Left ventricle myocardium inferior (tissue), 1 donor: ENCODE data around the gene C1orf167. TPM values are rescaled to one million over a fixed set of nuclear protein-coding genes. Genes with fewer than 3 reads are reported as not detected.

ENCODE experiments used
- DNase-seq: peaks from one replicate; pipeline ENCODE4 v3.0.0-alpha.2; 2020
- H3K27ac ChIP-seq: fragments of 200-600 bp; replicated peaks from 2 replicates; pipeline ENCODE4 v1.8.0; 2021
- H3K27me3 ChIP-seq: fragments of 200-600 bp; 2 replicates; pipeline ENCODE4 v1.8.0; 2021; ENCODE audit warnings: low read depth
- H3K36me3 ChIP-seq: fragments of 200-600 bp; 2 replicates; pipeline ENCODE4 v1.8.0; 2021
- H3K4me1 ChIP-seq: fragments of 200-600 bp; 2 replicates; pipeline ENCODE4 v1.8.0; 2021
- H3K4me3 ChIP-seq: fragments of 200-600 bp; 2 replicates; pipeline ENCODE4 v1.8.0; 2021; ENCODE audit warnings: mild to moderate bottlenecking, moderate library complexity
- H3K9me3 ChIP-seq: fragments of 200-600 bp; replicated peaks from 2 replicates; pipeline ENCODE4 v1.8.0; 2021
- intact Hi-C: fragments of 100-400 bp; cut with micrococcal nuclease; formaldehyde crosslinking; loops from one replicate; pipeline ENCODE4 v1.11.0; 2022
- total RNA-seq: library from RNA; stranded (reverse); fragmentation: NEBNext Ultra II Directional; extraction: Animal tissue kit (Norgen Biotek cat#: 25700); gene quantifications from one replicate; pipeline ENCODE4 v1.2.1, GENCODE V29; 2021
- TF ChIP-seq, protein P1 (sequence below): fragments of 200-600 bp; IDR thresholded peaks from 2 replicates; pipeline ENCODE4 v1.8.0; 2021; ENCODE audit warnings: antibody characterized with exemption, mild to moderate bottlenecking, borderline replicate concordance
- donor health status: DM: no; HTN: yes; CAD: no; lungs with severe emphysema.

Gene C1orf167
- total RNA-seq, 1 donor from 2014 or later: 2.5 TPM

DNA sequence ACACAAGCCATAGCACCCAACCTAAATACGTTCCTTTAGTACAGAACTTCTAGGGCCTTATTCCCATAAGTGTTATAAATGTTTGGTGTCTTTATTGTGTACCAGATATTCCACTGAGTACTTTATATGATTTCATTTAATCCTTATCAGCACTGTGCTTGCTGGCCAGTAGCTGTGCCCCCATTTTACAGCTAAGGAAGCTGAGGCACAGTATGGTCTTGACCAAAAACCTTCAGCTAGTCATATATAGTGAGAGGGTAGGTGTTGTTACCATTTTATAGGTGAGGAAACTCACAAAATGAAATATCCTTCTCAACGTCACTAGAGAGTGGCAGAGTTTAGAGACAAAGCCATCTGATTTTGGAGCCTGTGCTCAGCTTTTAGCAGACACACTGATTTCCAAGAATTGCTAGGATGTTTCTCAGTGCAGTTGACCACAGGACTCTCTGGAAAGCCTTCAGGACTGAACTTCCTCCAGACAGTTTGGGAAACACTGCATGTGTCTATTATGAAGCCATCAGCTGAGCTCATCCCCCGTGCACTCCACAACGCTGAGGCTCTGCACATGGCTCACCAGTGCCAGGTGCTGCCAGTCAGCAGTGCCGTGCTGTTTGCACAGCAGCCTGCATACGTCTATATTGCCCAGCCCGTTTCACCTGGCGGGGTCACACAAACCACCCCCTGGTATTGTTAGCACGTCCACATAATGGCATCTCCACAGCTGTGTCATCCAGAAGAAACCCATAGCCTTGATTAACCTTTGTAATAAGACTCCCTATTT lies 70.1 kb downstream of the C1orf167 start:
- H3K27me3 ChIP-seq: no peaks in the 10 kb centered on the region
- H3K36me3 ChIP-seq: peaks cover 97% of the 10 kb centered on the region
- no peak overlapping the region for H3K4me3 ChIP-seq
- intact Hi-C loops: no loop called here
- H3K9me3 ChIP-seq: no peaks in the 10 kb centered on the region
- TF ChIP-seq, protein P1, sequence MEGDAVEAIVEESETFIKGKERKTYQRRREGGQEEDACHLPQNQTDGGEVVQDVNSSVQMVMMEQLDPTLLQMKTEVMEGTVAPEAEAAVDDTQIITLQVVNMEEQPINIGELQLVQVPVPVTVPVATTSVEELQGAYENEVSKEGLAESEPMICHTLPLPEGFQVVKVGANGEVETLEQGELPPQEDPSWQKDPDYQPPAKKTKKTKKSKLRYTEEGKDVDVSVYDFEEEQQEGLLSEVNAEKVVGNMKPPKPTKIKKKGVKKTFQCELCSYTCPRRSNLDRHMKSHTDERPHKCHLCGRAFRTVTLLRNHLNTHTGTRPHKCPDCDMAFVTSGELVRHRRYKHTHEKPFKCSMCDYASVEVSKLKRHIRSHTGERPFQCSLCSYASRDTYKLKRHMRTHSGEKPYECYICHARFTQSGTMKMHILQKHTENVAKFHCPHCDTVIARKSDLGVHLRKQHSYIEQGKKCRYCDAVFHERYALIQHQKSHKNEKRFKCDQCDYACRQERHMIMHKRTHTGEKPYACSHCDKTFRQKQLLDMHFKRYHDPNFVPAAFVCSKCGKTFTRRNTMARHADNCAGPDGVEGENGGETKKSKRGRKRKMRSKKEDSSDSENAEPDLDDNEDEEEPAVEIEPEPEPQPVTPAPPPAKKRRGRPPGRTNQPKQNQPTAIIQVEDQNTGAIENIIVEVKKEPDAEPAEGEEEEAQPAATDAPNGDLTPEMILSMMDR: no peak
- DNase-seq: no peak
- H3K27ac ChIP-seq: no peak overlapping the region
- no peaks in the 10 kb centered on the region for H3K4me1 ChIP-seq

- H3K4me1 ChIP-seq: no peaks in the 10 kb centered on the region
- intact Hi-C loops: no loop called here
- no peaks in the 10 kb centered on the region for H3K9me3 ChIP-seq
- H3K27me3 ChIP-seq: no peaks in the 10 kb centered on the region
- H3K4me3 ChIP-seq: no peak overlapping the region
- TF ChIP-seq, protein P1: no peak
- DNase-seq: no peak
- H3K27ac ChIP-seq: no peak overlapping the region
- H3K36me3 ChIP-seq: peaks cover 97% of the 10 kb centered on the region
These were observed 71.5 kb downstream of the C1orf167 start for GRCh38 chr1:11833497-11833896.

- Histone ChIP-seq H3K27ac (no peak overlapping the region), H3K9me3 (no peaks in the 10 kb centered on the region), H3K27me3 (no peaks in the 10 kb centered on the region), H3K4me3 (no peak overlapping the region), H3K36me3 (peaks cover 95% of the 10 kb centered on the region), H3K4me1 (no peaks in the 10 kb centered on the region)
- TF ChIP-seq, protein P1: no peak
- DNase-seq: no peak
- intact Hi-C loops: no loop called here
These were observed 71.9 kb downstream of the C1orf167 start for GRCh38 chr1:11833900-11834299.

GRCh38 chr1:11835441-11836225 lies 73.6 kb downstream of the C1orf167 start:
- Histone ChIP-seq H3K9me3 (no peaks in the 10 kb centered on the region), H3K27me3 (no peaks in the 10 kb centered on the region), H3K27ac (no peak overlapping the region), H3K4me3 (no peak overlapping the region), H3K36me3 (peaks cover 98% of the 10 kb centered on the region), H3K4me1 (no peaks in the 10 kb centered on the region)
- DNase-seq: no peak
- TF ChIP-seq, protein P1: no peak
- intact Hi-C loops: loop anchor here (5.0 kb wide), 1 partner anchor 57 kb away; no protein-coding TSS in a partner anchor

- no peaks in the 10 kb centered on the region for H3K9me3 ChIP-seq
- H3K27ac ChIP-seq: no peak overlapping the region
- DNase-seq: no peak
- intact Hi-C loops: loop anchor here (5.0 kb wide), 1 partner anchor 55 kb away; no protein-coding TSS in a partner anchor
- TF ChIP-seq, protein P1: no peak
- H3K4me3 ChIP-seq: no peak overlapping the region
- no peaks in the 10 kb centered on the region for H3K27me3 ChIP-seq
- peaks cover 97% of the 10 kb centered on the region for H3K36me3 ChIP-seq
- peaks cover 14% of the 10 kb centered on the region for H3K4me1 ChIP-seq
These were observed 75.2 kb downstream of the C1orf167 start for GRCh38 chr1:11836955-11837766.
